ENCODE results near the gene FAM89A. TPM values are rescaled to one million over a fixed set of nuclear protein-coding genes. Genes with fewer than 3 reads are reported as not detected.

The FAM89A gene
- total and polyA plus RNA-seq, 9 of the 15 experiments (the other 6 are each of a cell fraction or from before 2014, with no cell fraction given), result 8.7 to 66.2 (median 43.3) TPM

DNA sequence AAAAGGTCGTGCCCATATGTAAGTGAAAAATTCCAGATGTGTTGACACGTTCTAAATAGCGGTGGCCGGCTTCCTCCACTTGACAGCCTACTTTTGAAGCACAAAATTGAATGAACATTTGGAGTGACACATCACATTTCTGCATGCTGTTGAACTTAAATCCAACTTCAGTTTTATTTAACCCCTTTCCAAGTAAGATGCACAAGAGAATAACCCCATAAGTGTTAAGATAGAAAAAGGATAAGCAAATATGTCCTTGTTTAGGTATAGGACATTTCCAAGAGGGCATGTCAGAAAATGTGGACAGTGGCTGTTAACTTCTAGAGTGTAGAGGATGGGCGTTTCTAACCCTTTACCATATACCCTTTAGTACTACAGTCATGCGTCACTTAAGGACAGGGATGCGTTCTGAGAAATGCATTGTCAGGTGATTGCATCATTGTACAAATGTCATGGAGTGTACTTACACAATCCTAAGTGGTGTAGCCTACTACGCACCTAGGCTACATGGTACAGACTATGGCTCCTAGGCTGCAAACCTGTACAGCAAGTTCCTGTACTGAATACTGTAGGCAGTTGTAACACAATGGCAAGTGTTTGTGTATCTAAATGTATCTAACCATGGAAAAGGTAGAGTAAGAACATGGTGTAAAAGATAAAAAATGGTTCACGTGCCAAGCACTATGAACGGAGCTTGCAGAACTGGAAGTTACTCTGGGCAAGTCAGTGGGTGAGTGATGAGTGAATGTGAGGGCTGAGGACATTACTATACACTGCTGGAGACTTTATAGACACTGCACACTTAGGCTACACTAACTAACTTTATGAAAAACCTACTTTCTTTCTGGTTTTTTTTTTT lies 9.3 kb upstream of the FAM89A start (continued):
- TF ChIP-seq CBX8 (IDR thresholded peaks at IDR 0.05; ENCODE audit: borderline replicate concordance, extremely low read depth, low read depth, low read length, poor library complexity, severe bottlenecking) (no peak), SRSF3 (IDR thresholded peaks at IDR 0.05; ENCODE audit: insufficient read depth, low read length) (no peak), PPARD (CRISPR knock-in tag; IDR thresholded peaks at IDR 0.05) (0 out of 2 replicates have a peak, but pooled peaks have one; percentile 67), NFXL1 (CRISPR knock-in tag; IDR thresholded peaks at IDR 0.05) (peak; percentile 88), MTA2 (IDR thresholded peaks at IDR 0.05; ENCODE audit: low read depth) (no peak), ARNT (IDR thresholded peaks at IDR 0.05) (peak in 1 of 2 experiments; percentile 84; a peak in 2 of 4 replicates), ZNF3 (CRISPR knock-in tag; IDR thresholded peaks at IDR 0.05) (no peak), SMC3 (conservative IDR thresholded peaks at IDR 0.05; ENCODE audit: insufficient read depth, low read depth, low read length) (no peak), THAP12 (CRISPR knock-in tag; IDR thresholded peaks at IDR 0.05) (no peak), CBFB (CRISPR knock-in tag; IDR thresholded peaks at IDR 0.05) (no peak), ZNF280B (CRISPR knock-in tag; IDR thresholded peaks at IDR 0.05) (no peak), MTF1 (CRISPR knock-in tag; IDR thresholded peaks at IDR 0.05; ENCODE audit: borderline replicate concordance) (no peak), HIVEP1 (CRISPR knock-in tag; IDR thresholded peaks at IDR 0.05) (peak; percentile 81), SRF (CRISPR knock-in tag; IDR thresholded peaks at IDR 0.05) (peak; percentile 23 to 88; a peak in 2 of 4 replicates)
- TF ChIP-seq, protein P1, sequence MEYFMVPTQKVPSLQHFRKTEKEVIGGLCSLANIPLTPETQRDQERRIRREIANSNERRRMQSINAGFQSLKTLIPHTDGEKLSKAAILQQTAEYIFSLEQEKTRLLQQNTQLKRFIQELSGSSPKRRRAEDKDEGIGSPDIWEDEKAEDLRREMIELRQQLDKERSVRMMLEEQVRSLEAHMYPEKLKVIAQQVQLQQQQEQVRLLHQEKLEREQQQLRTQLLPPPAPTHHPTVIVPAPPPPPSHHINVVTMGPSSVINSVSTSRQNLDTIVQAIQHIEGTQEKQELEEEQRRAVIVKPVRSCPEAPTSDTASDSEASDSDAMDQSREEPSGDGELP (CRISPR knock-in tag; IDR thresholded peaks at IDR 0.05; ENCODE audit: borderline replicate concordance), result no peak
- TF ChIP-seq, protein P2, sequence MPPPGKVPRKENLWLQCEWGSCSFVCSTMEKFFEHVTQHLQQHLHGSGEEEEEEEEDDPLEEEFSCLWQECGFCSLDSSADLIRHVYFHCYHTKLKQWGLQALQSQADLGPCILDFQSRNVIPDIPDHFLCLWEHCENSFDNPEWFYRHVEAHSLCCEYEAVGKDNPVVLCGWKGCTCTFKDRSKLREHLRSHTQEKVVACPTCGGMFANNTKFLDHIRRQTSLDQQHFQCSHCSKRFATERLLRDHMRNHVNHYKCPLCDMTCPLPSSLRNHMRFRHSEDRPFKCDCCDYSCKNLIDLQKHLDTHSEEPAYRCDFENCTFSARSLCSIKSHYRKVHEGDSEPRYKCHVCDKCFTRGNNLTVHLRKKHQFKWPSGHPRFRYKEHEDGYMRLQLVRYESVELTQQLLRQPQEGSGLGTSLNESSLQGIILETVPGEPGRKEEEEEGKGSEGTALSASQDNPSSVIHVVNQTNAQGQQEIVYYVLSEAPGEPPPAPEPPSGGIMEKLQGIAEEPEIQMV (tag; conservative IDR thresholded peaks at IDR 0.05; ENCODE audit: low read depth), result peak; percentile 86
- TF ChIP-seq, protein P3, sequence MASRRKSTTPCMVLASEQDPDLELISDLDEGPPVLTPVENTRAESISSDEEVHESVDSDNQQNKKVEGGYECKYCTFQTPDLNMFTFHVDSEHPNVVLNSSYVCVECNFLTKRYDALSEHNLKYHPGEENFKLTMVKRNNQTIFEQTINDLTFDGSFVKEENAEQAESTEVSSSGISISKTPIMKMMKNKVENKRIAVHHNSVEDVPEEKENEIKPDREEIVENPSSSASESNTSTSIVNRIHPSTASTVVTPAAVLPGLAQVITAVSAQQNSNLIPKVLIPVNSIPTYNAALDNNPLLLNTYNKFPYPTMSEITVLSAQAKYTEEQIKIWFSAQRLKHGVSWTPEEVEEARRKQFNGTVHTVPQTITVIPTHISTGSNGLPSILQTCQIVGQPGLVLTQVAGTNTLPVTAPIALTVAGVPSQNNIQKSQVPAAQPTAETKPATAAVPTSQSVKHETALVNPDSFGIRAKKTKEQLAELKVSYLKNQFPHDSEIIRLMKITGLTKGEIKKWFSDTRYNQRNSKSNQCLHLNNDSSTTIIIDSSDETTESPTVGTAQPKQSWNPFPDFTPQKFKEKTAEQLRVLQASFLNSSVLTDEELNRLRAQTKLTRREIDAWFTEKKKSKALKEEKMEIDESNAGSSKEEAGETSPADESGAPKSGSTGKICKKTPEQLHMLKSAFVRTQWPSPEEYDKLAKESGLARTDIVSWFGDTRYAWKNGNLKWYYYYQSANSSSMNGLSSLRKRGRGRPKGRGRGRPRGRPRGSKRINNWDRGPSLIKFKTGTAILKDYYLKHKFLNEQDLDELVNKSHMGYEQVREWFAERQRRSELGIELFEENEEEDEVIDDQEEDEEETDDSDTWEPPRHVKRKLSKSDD (conservative IDR thresholded peaks at IDR 0.05; ENCODE audit: low read length), result no peak

All from K562 (cell line).